ENCODE data around the gene EPHB1.

The EPHB1 gene

GRCh38 chr3:135182364-135182998, 387.4 kb downstream of the EPHB1 start:
- no peaks in the 10 kb centered on the region for H3K4me1 ChIP-seq (ENCODE audit: control insufficient read depth, low read depth, low read length)
- no peak overlapping the region for H3K27ac ChIP-seq (ENCODE audit: low read length)
- no peak overlapping the region for H3K9ac ChIP-seq (ENCODE audit: low read length)
- no peak overlapping the region for H3K4me3 ChIP-seq (ENCODE audit: low read length)
- H3K27me3 ChIP-seq (ENCODE audit: control insufficient read depth, insufficient read depth, low read length), result no peaks in the 10 kb centered on the region
- H3K9me3 ChIP-seq (ENCODE audit: control insufficient read depth, low read depth, low read length), result no peaks in the 10 kb centered on the region
- no peaks in the 10 kb centered on the region for H3K36me3 ChIP-seq (ENCODE audit: control insufficient read depth, low read depth, low read length)

- Histone ChIP-seq H3K36me3 (ENCODE audit: control insufficient read depth, low read depth, low read length) (no peaks in the 10 kb centered on the region), H3K4me3 (ENCODE audit: low read length) (no peak overlapping the region)
These were observed 395.6 kb downstream of the EPHB1 start for GRCh38 chr3:135190658-135191057.

GRCh38 chr3:135191708-135192107, 396.6 kb downstream of the EPHB1 start:
- no peaks in the 10 kb centered on the region for H3K9me3 ChIP-seq (ENCODE audit: control insufficient read depth, low read depth, low read length)
- no peak overlapping the region for H3K4me3 ChIP-seq (ENCODE audit: low read length)
- no peak overlapping the region for H3K27ac ChIP-seq (ENCODE audit: low read length)

More at GRCh38 chr3:135190658-135191057, 395.6 kb downstream of the EPHB1 start:
- H3K4me1 ChIP-seq (ENCODE audit: control insufficient read depth, low read depth, low read length), result peaks cover 11% of the 10 kb centered on the region
- no peaks in the 10 kb centered on the region for H3K9me3 ChIP-seq (ENCODE audit: control insufficient read depth, low read depth, low read length)
- H3K27ac ChIP-seq (ENCODE audit: low read length), result no peak overlapping the region
- H3K9ac ChIP-seq (ENCODE audit: low read length), result no peak overlapping the region
- no peaks in the 10 kb centered on the region for H3K27me3 ChIP-seq (ENCODE audit: control insufficient read depth, insufficient read depth, low read length)

GRCh38 chr3:135192929-135193328, 397.9 kb downstream of the EPHB1 start:
- Histone ChIP-seq H3K36me3 (ENCODE audit: control insufficient read depth, low read depth, low read length) (no peaks in the 10 kb centered on the region), H3K27ac (ENCODE audit: low read length) (no peak overlapping the region), H3K4me3 (ENCODE audit: low read length) (no peak overlapping the region), H3K27me3 (ENCODE audit: control insufficient read depth, insufficient read depth, low read length) (no peaks in the 10 kb centered on the region), H3K9ac (ENCODE audit: low read length) (no peak overlapping the region), H3K9me3 (ENCODE audit: control insufficient read depth, low read depth, low read length) (no peaks in the 10 kb centered on the region), H3K4me1 (ENCODE audit: control insufficient read depth, low read depth, low read length) (peaks cover 11% of the 10 kb centered on the region)

More at GRCh38 chr3:135191708-135192107, 396.6 kb downstream of the EPHB1 start:
- peaks cover 11% of the 10 kb centered on the region for H3K4me1 ChIP-seq (ENCODE audit: control insufficient read depth, low read depth, low read length)
- no peaks in the 10 kb centered on the region for H3K27me3 ChIP-seq (ENCODE audit: control insufficient read depth, insufficient read depth, low read length)
- no peak overlapping the region for H3K9ac ChIP-seq (ENCODE audit: low read length)
- no peaks in the 10 kb centered on the region for H3K36me3 ChIP-seq (ENCODE audit: control insufficient read depth, low read depth, low read length)

GRCh38 chr3:135197246-135197645, 402.2 kb downstream of the EPHB1 start:
- no peak overlapping the region for H3K9ac ChIP-seq (ENCODE audit: low read length)
- no peaks in the 10 kb centered on the region for H3K27me3 ChIP-seq (ENCODE audit: control insufficient read depth, insufficient read depth, low read length)
- no peak overlapping the region for H3K4me3 ChIP-seq (ENCODE audit: low read length)
- no peaks in the 10 kb centered on the region for H3K4me1 ChIP-seq (ENCODE audit: control insufficient read depth, low read depth, low read length)
- H3K27ac ChIP-seq (ENCODE audit: low read length), result no peak overlapping the region
- H3K9me3 ChIP-seq (ENCODE audit: control insufficient read depth, low read depth, low read length), result no peaks in the 10 kb centered on the region
- H3K36me3 ChIP-seq (ENCODE audit: control insufficient read depth, low read depth, low read length), result no peaks in the 10 kb centered on the region

GRCh38 chr3:135197856-135198255, 402.8 kb downstream of the EPHB1 start:
- no peak overlapping the region for H3K27ac ChIP-seq (ENCODE audit: low read length)
- H3K9ac ChIP-seq (ENCODE audit: low read length), result no peak overlapping the region
- no peaks in the 10 kb centered on the region for H3K36me3 ChIP-seq (ENCODE audit: control insufficient read depth, low read depth, low read length)
- no peak overlapping the region for H3K4me3 ChIP-seq (ENCODE audit: low read length)
- no peaks in the 10 kb centered on the region for H3K27me3 ChIP-seq (ENCODE audit: control insufficient read depth, insufficient read depth, low read length)
- H3K9me3 ChIP-seq (ENCODE audit: control insufficient read depth, low read depth, low read length), result no peaks in the 10 kb centered on the region
- no peaks in the 10 kb centered on the region for H3K4me1 ChIP-seq (ENCODE audit: control insufficient read depth, low read depth, low read length)

- Histone ChIP-seq H3K9ac (ENCODE audit: low read length) (no peak overlapping the region), H3K27me3 (ENCODE audit: control insufficient read depth, insufficient read depth, low read length) (no peaks in the 10 kb centered on the region), H3K4me1 (ENCODE audit: control insufficient read depth, low read depth, low read length) (no peaks in the 10 kb centered on the region), H3K4me3 (ENCODE audit: low read length) (no peak overlapping the region), H3K27ac (ENCODE audit: low read length) (no peak overlapping the region), H3K36me3 (ENCODE audit: control insufficient read depth, low read depth, low read length) (no peaks in the 10 kb centered on the region), H3K9me3 (ENCODE audit: control insufficient read depth, low read depth, low read length) (no peaks in the 10 kb centered on the region)
These were observed 404.1 kb downstream of the EPHB1 start for GRCh38 chr3:135199137-135199536.

- Histone ChIP-seq H3K4me1 (ENCODE audit: control insufficient read depth, low read depth, low read length) (no peaks in the 10 kb centered on the region), H3K36me3 (ENCODE audit: control insufficient read depth, low read depth, low read length) (no peaks in the 10 kb centered on the region), H3K9me3 (ENCODE audit: control insufficient read depth, low read depth, low read length) (no peaks in the 10 kb centered on the region), H3K27ac (ENCODE audit: low read length) (no peak overlapping the region), H3K27me3 (ENCODE audit: control insufficient read depth, insufficient read depth, low read length) (no peaks in the 10 kb centered on the region), H3K4me3 (ENCODE audit: low read length) (no peak overlapping the region), H3K9ac (ENCODE audit: low read length) (no peak overlapping the region)
These were observed 408.0 kb downstream of the EPHB1 start for GRCh38 chr3:135203026-135203425.

GRCh38 chr3:135213213-135213612, 418.2 kb downstream of the EPHB1 start:
- H3K9ac ChIP-seq (ENCODE audit: low read length), result no peak overlapping the region
- no peak overlapping the region for H3K27ac ChIP-seq (ENCODE audit: low read length)
- no peaks in the 10 kb centered on the region for H3K36me3 ChIP-seq (ENCODE audit: control insufficient read depth, low read depth, low read length)

GRCh38 chr3:135213822-135214221, 418.8 kb downstream of the EPHB1 start:
- H3K9ac ChIP-seq (ENCODE audit: low read length), result no peak overlapping the region
- H3K27ac ChIP-seq (ENCODE audit: low read length), result no peak overlapping the region
- H3K4me1 ChIP-seq (ENCODE audit: control insufficient read depth, low read depth, low read length), result peaks cover 22% of the 10 kb centered on the region
- no peaks in the 10 kb centered on the region for H3K9me3 ChIP-seq (ENCODE audit: control insufficient read depth, low read depth, low read length)
- no peaks in the 10 kb centered on the region for H3K36me3 ChIP-seq (ENCODE audit: control insufficient read depth, low read depth, low read length)
- H3K27me3 ChIP-seq (ENCODE audit: control insufficient read depth, insufficient read depth, low read length), result no peaks in the 10 kb centered on the region
- H3K4me3 ChIP-seq (ENCODE audit: low read length), result no peak overlapping the region

More at GRCh38 chr3:135213213-135213612, 418.2 kb downstream of the EPHB1 start:
- peaks cover 16% of the 10 kb centered on the region for H3K4me1 ChIP-seq (ENCODE audit: control insufficient read depth, low read depth, low read length)
- no peaks in the 10 kb centered on the region for H3K9me3 ChIP-seq (ENCODE audit: control insufficient read depth, low read depth, low read length)
- no peak overlapping the region for H3K4me3 ChIP-seq (ENCODE audit: low read length)
- H3K27me3 ChIP-seq (ENCODE audit: control insufficient read depth, insufficient read depth, low read length), result no peaks in the 10 kb centered on the region

GRCh38 chr3:135214400-135214799, 419.3 kb downstream of the EPHB1 start:
- Histone ChIP-seq H3K27me3 (ENCODE audit: control insufficient read depth, insufficient read depth, low read length) (no peaks in the 10 kb centered on the region), H3K4me1 (ENCODE audit: control insufficient read depth, low read depth, low read length) (peaks cover 23% of the 10 kb centered on the region), H3K9me3 (ENCODE audit: control insufficient read depth, low read depth, low read length) (no peaks in the 10 kb centered on the region), H3K4me3 (ENCODE audit: low read length) (no peak overlapping the region), H3K36me3 (ENCODE audit: control insufficient read depth, low read depth, low read length) (no peaks in the 10 kb centered on the region), H3K9ac (ENCODE audit: low read length) (no peak overlapping the region), H3K27ac (ENCODE audit: low read length) (no peak overlapping the region)

GRCh38 chr3:135215516-135215915, 420.5 kb downstream of the EPHB1 start:
- no peaks in the 10 kb centered on the region for H3K27me3 ChIP-seq (ENCODE audit: control insufficient read depth, insufficient read depth, low read length)

More at GRCh38 chr3:135215516-135215915, 420.5 kb downstream of the EPHB1 start:
- H3K27ac ChIP-seq (ENCODE audit: low read length), result no peak overlapping the region
- no peak overlapping the region for H3K4me3 ChIP-seq (ENCODE audit: low read length)
- no peaks in the 10 kb centered on the region for H3K36me3 ChIP-seq (ENCODE audit: control insufficient read depth, low read depth, low read length)
- peaks cover 31% of the 10 kb centered on the region for H3K4me1 ChIP-seq (ENCODE audit: control insufficient read depth, low read depth, low read length)
- no peak overlapping the region for H3K9ac ChIP-seq (ENCODE audit: low read length)
- H3K9me3 ChIP-seq (ENCODE audit: control insufficient read depth, low read depth, low read length), result no peaks in the 10 kb centered on the region
